ENCODE results near the gene CUBN. TPM values are rescaled to one million over a fixed set of nuclear protein-coding genes. Genes with fewer than 3 reads are reported as not detected.

Gene CUBN
- total RNA-seq, 3 donors from 2014 or later (not counting 1 experiment from before 2014, with no cell fraction given), result 4.7 to 5.6 (median 5.1) TPM

DNA sequence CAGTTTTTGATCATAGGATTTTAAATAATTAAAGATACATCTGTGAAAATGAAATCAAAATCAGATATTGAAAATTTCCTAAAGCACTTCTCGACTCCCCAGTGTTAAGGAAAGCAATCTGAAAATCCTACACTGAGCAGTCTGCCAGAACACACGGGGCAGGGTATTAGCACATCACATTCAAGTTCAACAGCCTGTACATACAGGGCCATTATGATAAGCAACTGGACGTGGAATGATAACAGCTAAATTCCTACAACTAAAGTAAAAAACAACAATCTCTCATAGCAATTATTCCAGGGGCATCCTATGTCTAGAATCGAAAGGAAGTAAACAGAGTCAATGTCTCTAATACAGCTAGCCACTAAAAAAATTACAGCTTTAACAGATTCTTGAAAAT, 40.2 kb upstream of the CUBN start:
- TF ChIP-seq, protein P1, sequence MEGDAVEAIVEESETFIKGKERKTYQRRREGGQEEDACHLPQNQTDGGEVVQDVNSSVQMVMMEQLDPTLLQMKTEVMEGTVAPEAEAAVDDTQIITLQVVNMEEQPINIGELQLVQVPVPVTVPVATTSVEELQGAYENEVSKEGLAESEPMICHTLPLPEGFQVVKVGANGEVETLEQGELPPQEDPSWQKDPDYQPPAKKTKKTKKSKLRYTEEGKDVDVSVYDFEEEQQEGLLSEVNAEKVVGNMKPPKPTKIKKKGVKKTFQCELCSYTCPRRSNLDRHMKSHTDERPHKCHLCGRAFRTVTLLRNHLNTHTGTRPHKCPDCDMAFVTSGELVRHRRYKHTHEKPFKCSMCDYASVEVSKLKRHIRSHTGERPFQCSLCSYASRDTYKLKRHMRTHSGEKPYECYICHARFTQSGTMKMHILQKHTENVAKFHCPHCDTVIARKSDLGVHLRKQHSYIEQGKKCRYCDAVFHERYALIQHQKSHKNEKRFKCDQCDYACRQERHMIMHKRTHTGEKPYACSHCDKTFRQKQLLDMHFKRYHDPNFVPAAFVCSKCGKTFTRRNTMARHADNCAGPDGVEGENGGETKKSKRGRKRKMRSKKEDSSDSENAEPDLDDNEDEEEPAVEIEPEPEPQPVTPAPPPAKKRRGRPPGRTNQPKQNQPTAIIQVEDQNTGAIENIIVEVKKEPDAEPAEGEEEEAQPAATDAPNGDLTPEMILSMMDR (IDR thresholded peaks at IDR 0.05), result no peak
- Histone ChIP-seq H3K27ac (ENCODE audit: low read length) (no peak overlapping the region), H3K4me3 (ENCODE audit: low read length) (no peak overlapping the region), H3K27me3 (ENCODE audit: control insufficient read depth, insufficient read depth, low read length) (no peaks in the 10 kb centered on the region), H3K9me3 (ENCODE audit: control insufficient read depth, insufficient read depth, low read length) (no peaks in the 10 kb centered on the region), H3K4me1 (ENCODE audit: control insufficient read depth, insufficient read depth, low read length) (no peaks in the 10 kb centered on the region), H3K36me3 (ENCODE audit: control insufficient read depth, insufficient read depth, low read length) (no peaks in the 10 kb centered on the region)
- no peak overlapping the region for H3K27ac Mint-ChIP-seq
- H3K4me3 Mint-ChIP-seq, result no peak overlapping the region
- H3K36me3 Mint-ChIP-seq, result no peaks in the 10 kb centered on the region
- H3K27me3 Mint-ChIP-seq (ENCODE audit: low read depth in 2 of 2), result no peaks in the 10 kb centered on the region
- no peak for DNase-seq
- intact Hi-C loops (cut with micrococcal nuclease), result no loop called here
- ATAC-seq, result no peak
- H3K4me1 Mint-ChIP-seq, result peaks cover 0 to under 1% of the 10 kb centered on the region in 2 donors
- WGBS (ENCODE audit: insufficient coverage), result 98% methylated on average over 3 of the region's 4 CpGs
- no peaks in the 10 kb centered on the region for H3K9me3 Mint-ChIP-seq

DNA sequence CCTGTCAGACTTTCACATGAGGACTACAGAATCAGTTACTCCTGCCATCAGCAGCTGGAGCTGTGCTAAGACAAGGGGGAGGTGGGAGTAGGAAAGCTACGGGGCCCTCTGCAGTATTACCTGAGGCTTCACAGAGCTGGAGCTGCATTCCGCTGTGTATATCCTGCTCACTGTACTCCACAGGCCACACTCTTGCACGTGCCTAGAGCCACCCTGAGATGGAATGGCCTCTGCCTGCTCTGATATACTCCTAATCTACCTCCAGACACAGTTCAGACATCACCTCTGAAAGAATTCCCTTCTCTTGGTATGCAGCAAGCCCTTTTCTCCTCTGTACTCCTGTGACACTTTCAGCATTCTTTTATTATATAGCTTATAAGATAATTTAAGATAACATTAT, 37.1 kb upstream of the CUBN start:
- Mint-ChIP-seq H3K27me3 (ENCODE audit: low read depth in 2 of 2) (no peaks in the 10 kb centered on the region), H3K27ac (no peak overlapping the region), H3K4me3 (no peak overlapping the region), H3K4me1 (peaks cover 0 to 5% of the 10 kb centered on the region in 2 donors), H3K36me3 (peaks cover 8% of the 10 kb centered on the region), H3K9me3 (no peaks in the 10 kb centered on the region)
- Histone ChIP-seq H3K27me3 (ENCODE audit: control insufficient read depth, insufficient read depth, low read length) (no peaks in the 10 kb centered on the region), H3K36me3 (ENCODE audit: control insufficient read depth, insufficient read depth, low read length) (no peaks in the 10 kb centered on the region), H3K27ac (ENCODE audit: low read length) (no peak overlapping the region), H3K9me3 (ENCODE audit: control insufficient read depth, insufficient read depth, low read length) (no peaks in the 10 kb centered on the region), H3K4me1 (ENCODE audit: control insufficient read depth, insufficient read depth, low read length) (no peaks in the 10 kb centered on the region), H3K4me3 (ENCODE audit: low read length) (no peak overlapping the region)
- 92% methylated on average over 3 of the region's 3 CpGs for WGBS (ENCODE audit: insufficient coverage)
- intact Hi-C loops (cut with micrococcal nuclease), result no loop called here
- TF ChIP-seq, protein P1 (IDR thresholded peaks at IDR 0.05), result no peak
- ATAC-seq (no peak), DNase-seq (no peak)

DNA sequence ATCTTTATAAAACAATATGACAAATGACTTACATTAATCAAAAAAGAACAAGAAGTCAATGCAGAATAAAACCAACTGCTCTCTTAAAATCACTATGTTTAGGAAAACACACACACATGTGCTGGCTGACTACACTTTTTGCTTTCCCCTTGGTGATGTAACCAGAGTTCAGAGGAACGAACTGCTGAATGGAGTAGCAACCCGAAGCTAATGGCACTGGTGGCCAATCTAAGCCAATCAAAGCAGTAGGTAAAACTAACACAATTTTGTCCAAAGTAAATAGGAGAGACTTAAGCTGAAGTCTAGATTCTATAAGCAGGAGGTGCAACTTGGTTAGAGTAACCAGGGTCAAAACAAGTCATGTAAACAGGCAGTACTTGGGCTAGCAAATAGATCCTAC, 33.2 kb upstream of the CUBN start:
- Histone ChIP-seq H3K27me3 (ENCODE audit: control insufficient read depth, insufficient read depth, low read length) (no peaks in the 10 kb centered on the region), H3K36me3 (ENCODE audit: control insufficient read depth, insufficient read depth, low read length) (no peaks in the 10 kb centered on the region), H3K27ac (ENCODE audit: low read length) (no peak overlapping the region), H3K4me1 (ENCODE audit: control insufficient read depth, insufficient read depth, low read length) (no peaks in the 10 kb centered on the region), H3K9me3 (ENCODE audit: control insufficient read depth, insufficient read depth, low read length) (no peaks in the 10 kb centered on the region), H3K4me3 (ENCODE audit: low read length) (no peak overlapping the region)
- H3K4me1 Mint-ChIP-seq, result peaks cover 0 to 5% of the 10 kb centered on the region in 2 donors
- no peak overlapping the region for H3K27ac Mint-ChIP-seq
- TF ChIP-seq, protein P1 (IDR thresholded peaks at IDR 0.05), result no peak
- ATAC-seq (no peak), DNase-seq (no peak)
- H3K4me3 Mint-ChIP-seq, result no peak overlapping the region
- peaks cover 8% of the 10 kb centered on the region for H3K36me3 Mint-ChIP-seq
- intact Hi-C loops (cut with micrococcal nuclease), result no loop called here
- no peaks in the 10 kb centered on the region for H3K9me3 Mint-ChIP-seq
- H3K27me3 Mint-ChIP-seq (ENCODE audit: low read depth in 2 of 2), result no peaks in the 10 kb centered on the region
- 100% methylated on average over 2 of the region's 2 CpGs for WGBS (ENCODE audit: insufficient coverage)

DNA sequence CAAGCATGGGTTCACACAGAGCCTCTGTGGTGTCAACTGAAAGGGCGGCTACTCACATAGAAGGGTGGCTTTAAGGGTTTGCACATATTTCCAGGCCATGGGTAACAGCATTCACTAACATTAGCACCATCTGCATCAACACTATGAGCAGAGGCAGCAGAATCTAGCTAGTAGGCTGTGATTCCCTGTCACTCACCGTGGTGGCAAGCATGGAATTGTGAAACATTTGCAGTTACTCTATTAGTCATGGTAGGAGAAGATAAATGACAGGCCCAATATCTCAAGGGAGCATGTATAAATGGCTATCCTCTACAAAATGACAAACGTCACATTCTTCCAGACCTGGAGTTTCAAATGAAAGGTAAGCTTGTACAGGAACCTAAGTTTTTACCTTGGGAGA, 32.2 kb upstream of the CUBN start:
- Histone ChIP-seq H3K4me3 (ENCODE audit: low read length) (no peak overlapping the region), H3K9me3 (ENCODE audit: control insufficient read depth, insufficient read depth, low read length) (no peaks in the 10 kb centered on the region), H3K27ac (ENCODE audit: low read length) (no peak overlapping the region), H3K36me3 (ENCODE audit: control insufficient read depth, insufficient read depth, low read length) (no peaks in the 10 kb centered on the region), H3K4me1 (ENCODE audit: control insufficient read depth, insufficient read depth, low read length) (no peaks in the 10 kb centered on the region), H3K27me3 (ENCODE audit: control insufficient read depth, insufficient read depth, low read length) (no peaks in the 10 kb centered on the region)
- no peaks in the 10 kb centered on the region for H3K9me3 Mint-ChIP-seq
- 50% methylated on average over 2 of the region's 3 CpGs for WGBS (ENCODE audit: insufficient coverage)
- H3K27ac Mint-ChIP-seq, result no peak overlapping the region
- no peak overlapping the region for H3K4me3 Mint-ChIP-seq
- H3K27me3 Mint-ChIP-seq (ENCODE audit: low read depth in 2 of 2), result no peaks in the 10 kb centered on the region
- DNase-seq, result no peak
- intact Hi-C loops (cut with micrococcal nuclease), result no loop called here
- ATAC-seq, result no peak
- peaks cover 0 to 5% of the 10 kb centered on the region in 2 donors for H3K4me1 Mint-ChIP-seq
- peaks cover 8% of the 10 kb centered on the region for H3K36me3 Mint-ChIP-seq
- TF ChIP-seq, protein P1 (IDR thresholded peaks at IDR 0.05), result no peak

Measured in natural killer cell (primary cell).